ENCODE measurements around the gene SLC41A2.

SLC41A2 gene

GRCh38 chr12:104911942-104912341, 46.1 kb downstream of the SLC41A2 start:
- Histone ChIP-seq H3K36me3 (ENCODE audit: control insufficient read depth in 2 of 2, insufficient read depth in 1 of 2, low read length in 2 of 2) (no peaks in the 10 kb centered on the region), H3K27ac (ENCODE audit: extremely low read depth, low read depth, low read length) (no peak overlapping the region), H3K4me3 (ENCODE audit: low read depth, low read length) (no peak overlapping the region), H3K9me3 (ENCODE audit: control insufficient read depth, insufficient read depth, low read depth, low read length) (no peaks in the 10 kb centered on the region), H3K4me1 (ENCODE audit: control insufficient read depth, insufficient read depth, low read length) (no peaks in the 10 kb centered on the region)
- TF ChIP-seq ZNF394 (tag by site-specific recombination; IDR thresholded peaks at IDR 0.05; ENCODE audit: borderline replicate concordance) (no peak), ZNF221 (tag by site-specific recombination; IDR thresholded peaks at IDR 0.05; ENCODE audit: borderline replicate concordance) (no peak), ZNF19 (tag by site-specific recombination; IDR thresholded peaks at IDR 0.05; ENCODE audit: low read depth) (no peak), ZBTB1 (tag by site-specific recombination; IDR thresholded peaks at IDR 0.05) (no peak), PBX3 (CRISPR knock-in tag; IDR thresholded peaks at IDR 0.05) (no peak), ZNF473 (tag by site-specific recombination; IDR thresholded peaks at IDR 0.05) (no peak), ZNF391 (tag by site-specific recombination; IDR thresholded peaks at IDR 0.05; ENCODE audit: borderline replicate concordance, low read depth) (no peak), ZSCAN5A (tag by site-specific recombination; IDR thresholded peaks at IDR 0.05) (no peak), ZNF335 (tag by site-specific recombination; conservative IDR thresholded peaks at IDR 0.05) (no peak), ZNF157 (tag by site-specific recombination; IDR thresholded peaks at IDR 0.05) (no peak), ZNF639 (tag by site-specific recombination; IDR thresholded peaks at IDR 0.05) (no peak), ZNF140 (tag by site-specific recombination; IDR thresholded peaks at IDR 0.05) (no peak), ZNF548 (tag by site-specific recombination; IDR thresholded peaks at IDR 0.05) (no peak), ZNF561 (tag by site-specific recombination; IDR thresholded peaks at IDR 0.05; ENCODE audit: borderline replicate concordance) (no peak), KLF1 (tag by site-specific recombination; IDR thresholded peaks at IDR 0.05) (no peak), ZNF596 (tag by site-specific recombination; IDR thresholded peaks at IDR 0.05) (no peak), ZFHX2 (tag by site-specific recombination; conservative IDR thresholded peaks at IDR 0.05) (no peak)
- ChIA-PET CTCF (no interaction called here), POLR2A (interaction anchor here (1.0 to 1.5 kb wide), 2 partner anchors 41 to 47 kb away, joined by 3 read pairs; no protein-coding TSS in a partner anchor)

GRCh38 chr12:104910196-104910840, 47.8 kb downstream of the SLC41A2 start:
- POLR2A ChIA-PET, result no interaction called here
- CTCF ChIA-PET, result interaction anchor here (2.2 kb wide), 1 partner anchor 528 kb away, joined by 4 read pairs; no protein-coding TSS in a partner anchor
- Histone ChIP-seq H3K36me3 (ENCODE audit: control insufficient read depth in 2 of 2, insufficient read depth in 1 of 2, low read length in 2 of 2) (no peaks in the 10 kb centered on the region), H3K9me3 (ENCODE audit: control insufficient read depth, insufficient read depth, low read depth, low read length) (no peaks in the 10 kb centered on the region), H3K4me1 (ENCODE audit: control insufficient read depth, insufficient read depth, low read length) (no peaks in the 10 kb centered on the region), H3K27ac (ENCODE audit: extremely low read depth, low read depth, low read length) (no peak overlapping the region), H3K4me3 (ENCODE audit: low read depth, low read length) (no peak overlapping the region)
- TF ChIP-seq OVOL3 (tag by site-specific recombination; IDR thresholded peaks at IDR 0.05) (no peak), ZNF354C (tag by site-specific recombination; IDR thresholded peaks at IDR 0.05; ENCODE audit: borderline replicate concordance, low read depth) (no peak), ZNF214 (tag by site-specific recombination; IDR thresholded peaks at IDR 0.05; ENCODE audit: borderline replicate concordance) (no peak), ZNF223 (tag by site-specific recombination; IDR thresholded peaks at IDR 0.05) (no peak), ZNF423 (tag by site-specific recombination; IDR thresholded peaks at IDR 0.05) (no peak), ZNF280C (tag by site-specific recombination; IDR thresholded peaks at IDR 0.05) (no peak), ZNF266 (tag by site-specific recombination; IDR thresholded peaks at IDR 0.05; ENCODE audit: low read depth) (no peak), ZNF394 (tag by site-specific recombination; IDR thresholded peaks at IDR 0.05; ENCODE audit: borderline replicate concordance) (no peak), ZNF776 (tag by site-specific recombination; IDR thresholded peaks at IDR 0.05; ENCODE audit: borderline replicate concordance) (no peak), ZSCAN16 (tag by site-specific recombination; IDR thresholded peaks at IDR 0.05) (no peak), ZNF26 (tag by site-specific recombination; IDR thresholded peaks at IDR 0.05) (no peak), ZNF501 (tag by site-specific recombination; IDR thresholded peaks at IDR 0.05) (no peak), YY1 (tag by site-specific recombination; IDR thresholded peaks at IDR 0.05) (no peak)

All from HEK293 (cell line).